Upper lobe of left lung (tissue), 6 donors: ENCODE measurements around the gene BCOR. TPM values are rescaled to one million over a fixed set of nuclear protein-coding genes. Genes with fewer than 3 reads are reported as not detected.

Experiments
- ATAC-seq, 2 donors: fragments of 200-7000 bp; cut with Tn5 transposase; one replicate each; pipeline ENCODE4 v1.9.1; 2022; ENCODE audit warnings: mild to moderate bottlenecking in 2 of 2, moderate library complexity in 2 of 2; ENCODE audit not compliant: low FRiP score in 2 of 2
- DNase-seq, 2 donors: peaks; one replicate each; pipeline ENCODE4 v3.0.0-alpha.2; 2019 to 2020
- H3K27ac ChIP-seq, 4 donors: fragments of 200-600 bp; sonication (generic); one replicate each; pipeline ENCODE4 v1.5.1; 2016 to 2019
- H3K27me3 ChIP-seq, 4 donors: fragments of 200-600 bp; sonication (generic); one replicate each; pipeline ENCODE4 v1.5.1; 2017 to 2019
- H3K36me3 ChIP-seq, 4 donors: fragments of 200-600 bp; sonication (generic); one replicate each; pipeline ENCODE4 v1.5.1; 2016 to 2019
- H3K4me1 ChIP-seq, 4 donors: fragments of 200-600 bp; sonication (generic); one replicate each; pipeline ENCODE4 v1.5.1; 2018 to 2019
- H3K4me3 ChIP-seq, 4 donors: fragments of 200-600 bp; sonication (generic); one replicate each; pipeline ENCODE4 v1.5.1; 2017 to 2019; ENCODE audit warnings: mild to moderate bottlenecking in 2 of 4, moderate library complexity in 1 of 4
- H3K9me3 ChIP-seq, 4 donors: fragments of 200-600 bp; sonication (generic); one replicate each; pipeline ENCODE4 v1.5.1; 2018 to 2019
- EP300 ChIP-seq, 4 donors: sonication (generic); formaldehyde crosslinking; IDR thresholded peaks; one replicate each; pipeline ENCODE4 v1.5.1; 2017; ENCODE audit warnings: antibody characterized with exemption in 4 of 4, control low read depth in 2 of 4
- POLR2A ChIP-seq, 4 donors: fragments of 450-650 bp; IDR thresholded peaks; one replicate each; pipeline ENCODE4 v1.5.1; 2016 to 2017; ENCODE audit warnings: antibody characterized with exemption in 4 of 4, mild to moderate bottlenecking in 2 of 4
- POLR2AphosphoS5 ChIP-seq, 2 donors: sonication (generic); formaldehyde crosslinking; IDR thresholded peaks; one replicate each; pipeline ENCODE4 v1.5.1; 2017; ENCODE audit warnings: antibody characterized with exemption in 2 of 2
- WGBS, 2 donors: methylation state at CpG; one replicate each; pipeline ENCODE4 v1.1.5; 2017 to 2018; 5-methylcytosine and 5-hydroxymethylcytosine counted together
- total RNA-seq, 6 donors: library from RNA; depleted of rRNA in 4 of 6; stranded (reverse); fragments of >200 nt in 4 of 6; gene quantifications; one replicate each; pipeline versions ENCODE4 v1.1.0 to v1.2.1, GENCODE V29; 2016 to 2021
- TF ChIP-seq, protein P1 (sequence below), 6 experiments: fragments of 450-650 bp in 4 of 6; fragments of 200-600 bp in 2 of 6; sonication (generic) in 2 of 6; IDR thresholded peaks; one replicate each; pipeline ENCODE4 v1.5.1; 2016 to 2019; ENCODE audit warnings: antibody characterized with exemption in 6 of 6
- donor health status: DM: no; HTN: no; CAD: no; lungs with moderate emphysema.
- donor health status: DM: no; HTN: yes; CAD: no; lungs with severe emphysema.

Gene BCOR
- total RNA-seq, 6 donors from 2014 or later, result 17.5 to 40.8 (median 25.6) TPM

DNA sequence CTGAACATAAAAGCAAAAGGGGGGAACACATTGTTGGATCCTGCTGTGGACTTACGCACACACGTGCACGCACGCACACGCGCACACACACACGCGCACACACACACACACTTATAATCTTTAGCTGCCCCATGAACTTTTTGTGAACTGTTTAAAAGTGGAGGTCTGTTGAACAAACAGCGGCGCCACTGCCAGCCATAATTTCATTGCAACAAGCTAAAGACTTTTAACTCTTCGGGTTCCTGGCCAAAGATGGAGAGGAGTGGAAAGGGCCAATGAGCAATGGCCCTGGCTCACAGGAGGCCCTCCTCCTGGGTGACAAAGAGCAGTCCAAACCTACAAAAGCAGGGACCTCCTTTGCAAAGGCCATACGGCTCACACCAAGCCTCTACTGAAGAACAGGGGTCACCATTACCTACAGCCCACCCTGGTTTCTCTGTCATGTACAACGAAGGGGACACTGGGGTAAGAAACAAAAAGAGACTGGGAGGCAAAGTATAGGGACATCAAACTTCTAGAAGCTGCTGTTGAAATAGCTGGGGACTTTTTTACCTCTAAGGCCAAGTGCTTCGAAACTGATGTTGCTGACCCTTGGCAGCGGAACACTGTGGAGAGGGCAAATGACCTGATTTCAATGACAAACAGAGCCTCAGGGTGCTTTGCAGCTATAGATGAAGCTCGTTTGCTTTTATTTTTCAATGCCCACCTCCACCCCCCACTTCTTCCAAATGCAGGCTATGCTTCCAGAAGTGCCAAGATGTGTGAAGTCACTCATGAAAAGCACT, 16.7 kb downstream of the BCOR start:
- Histone ChIP-seq H3K9me3 (no peaks in the 10 kb centered on the region), H3K4me3 (no peak overlapping the region), H3K27me3 (peaks cover 0 to 9% (median 0%) of the 10 kb centered on the region in 4 donors), H3K36me3 (peaks cover 0 to 2% (median 0%) of the 10 kb centered on the region in 4 donors), H3K4me1 (peaks cover 25 to 46% (median 30%) of the 10 kb centered on the region in 4 donors), H3K27ac (no peak overlapping the region)
- 39 to 53% methylated on average over 12 to 16 of the region's 16 CpGs for WGBS, 2 donors
- ATAC-seq (no peak), DNase-seq (no peak)
- TF ChIP-seq EP300 (IDR thresholded peaks at IDR 0.05), result no peak

DNA sequence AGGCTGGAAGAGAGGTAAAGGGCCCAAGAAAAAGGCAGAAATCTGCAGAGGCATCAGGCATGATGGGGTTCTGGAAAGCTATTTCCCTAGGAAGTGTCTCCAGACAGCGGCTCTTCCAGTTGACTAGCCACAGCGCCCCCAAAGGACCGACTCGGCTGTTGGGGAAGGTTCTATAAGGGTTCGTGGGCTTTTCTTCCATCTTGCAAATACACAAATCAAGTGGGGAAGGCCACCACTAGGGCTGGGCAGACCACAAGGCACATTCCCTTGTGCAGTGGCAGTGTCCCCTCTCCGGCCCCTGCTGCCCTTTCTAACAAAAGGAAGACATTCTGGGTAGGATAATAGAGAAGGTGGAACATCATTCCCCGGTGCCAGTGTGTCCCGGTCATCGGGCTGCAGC, 18.2 kb downstream of the BCOR start:
- no peak overlapping the region for H3K27ac ChIP-seq
- no peaks in the 10 kb centered on the region for H3K9me3 ChIP-seq
- H3K27me3 ChIP-seq, result peaks cover 0 to 9% (median 0%) of the 10 kb centered on the region in 4 donors
- no peak for TF ChIP-seq POLR2AphosphoS5 (IDR thresholded peaks at IDR 0.05)
- TF ChIP-seq EP300 (IDR thresholded peaks at IDR 0.05), result no peak
- TF ChIP-seq POLR2A (IDR thresholded peaks at IDR 0.05), result no peak
- TF ChIP-seq, protein P1, sequence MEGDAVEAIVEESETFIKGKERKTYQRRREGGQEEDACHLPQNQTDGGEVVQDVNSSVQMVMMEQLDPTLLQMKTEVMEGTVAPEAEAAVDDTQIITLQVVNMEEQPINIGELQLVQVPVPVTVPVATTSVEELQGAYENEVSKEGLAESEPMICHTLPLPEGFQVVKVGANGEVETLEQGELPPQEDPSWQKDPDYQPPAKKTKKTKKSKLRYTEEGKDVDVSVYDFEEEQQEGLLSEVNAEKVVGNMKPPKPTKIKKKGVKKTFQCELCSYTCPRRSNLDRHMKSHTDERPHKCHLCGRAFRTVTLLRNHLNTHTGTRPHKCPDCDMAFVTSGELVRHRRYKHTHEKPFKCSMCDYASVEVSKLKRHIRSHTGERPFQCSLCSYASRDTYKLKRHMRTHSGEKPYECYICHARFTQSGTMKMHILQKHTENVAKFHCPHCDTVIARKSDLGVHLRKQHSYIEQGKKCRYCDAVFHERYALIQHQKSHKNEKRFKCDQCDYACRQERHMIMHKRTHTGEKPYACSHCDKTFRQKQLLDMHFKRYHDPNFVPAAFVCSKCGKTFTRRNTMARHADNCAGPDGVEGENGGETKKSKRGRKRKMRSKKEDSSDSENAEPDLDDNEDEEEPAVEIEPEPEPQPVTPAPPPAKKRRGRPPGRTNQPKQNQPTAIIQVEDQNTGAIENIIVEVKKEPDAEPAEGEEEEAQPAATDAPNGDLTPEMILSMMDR (IDR thresholded peaks at IDR 0.05), result no peak
- 69 to 82% methylated on average over 4 to 9 of the region's 9 CpGs for WGBS, 2 donors
- no peak for DNase-seq
- ATAC-seq, result no peak
- no peak overlapping the region for H3K4me3 ChIP-seq
- peaks cover 16 to 32% (median 20%) of the 10 kb centered on the region in 4 donors for H3K4me1 ChIP-seq
- peaks cover 0 to 14% (median 2%) of the 10 kb centered on the region in 4 donors for H3K36me3 ChIP-seq

DNA sequence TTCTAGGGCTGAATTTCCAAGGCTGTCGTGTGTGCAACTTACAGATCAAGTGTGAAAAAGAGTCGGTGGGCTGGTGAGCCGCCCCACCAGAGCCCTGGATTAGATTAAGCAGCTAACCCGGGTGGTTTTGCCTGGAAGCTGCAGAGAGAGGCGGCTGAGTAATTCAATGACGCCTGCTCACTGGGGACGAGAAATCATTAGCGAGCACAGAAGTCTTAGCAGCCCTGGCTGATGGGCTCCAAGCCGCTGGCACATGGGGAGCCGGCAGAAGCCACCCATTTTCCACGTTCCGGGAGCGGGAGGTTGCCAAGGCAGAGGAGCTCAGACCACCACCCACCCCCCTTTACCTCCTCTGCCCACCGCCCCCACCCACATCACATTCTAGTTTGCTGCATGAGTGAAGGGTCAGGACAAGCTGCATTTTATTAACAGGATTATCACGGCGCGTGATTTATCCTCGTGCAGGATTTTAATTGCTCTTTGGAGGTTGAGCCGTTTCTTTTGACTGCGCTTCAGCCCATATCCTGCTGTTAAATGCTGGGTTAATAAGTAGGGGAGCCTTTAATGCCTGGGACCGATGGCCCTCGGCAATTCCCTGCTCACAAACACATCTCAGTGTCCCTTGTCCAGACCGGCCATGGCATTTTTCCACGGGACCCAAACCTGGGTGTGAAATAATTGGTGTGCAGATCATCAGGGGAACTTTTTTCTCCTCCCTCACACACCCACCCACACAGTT, 19.1 kb downstream of the BCOR start:
- WGBS, 2 donors, result 57 to 84% methylated on average over 11 to 24 of the region's 24 CpGs
- ATAC-seq (no peak), DNase-seq (no peak)
- H3K36me3 ChIP-seq, result peaks cover 0 to 24% (median 5%) of the 10 kb centered on the region in 4 donors
- H3K27me3 ChIP-seq, result peaks cover 0 to 4% (median 0%) of the 10 kb centered on the region in 4 donors
- no peak overlapping the region for H3K4me3 ChIP-seq
- no peaks in the 10 kb centered on the region for H3K9me3 ChIP-seq
- H3K27ac ChIP-seq, result no peak overlapping the region
- TF ChIP-seq POLR2AphosphoS5 (IDR thresholded peaks at IDR 0.05), result no peak
- no peak for TF ChIP-seq EP300 (IDR thresholded peaks at IDR 0.05)
- no peak for TF ChIP-seq POLR2A (IDR thresholded peaks at IDR 0.05)
- TF ChIP-seq, protein P1 (IDR thresholded peaks at IDR 0.05), result no peak
- peaks cover 9 to 23% (median 14%) of the 10 kb centered on the region in 4 donors for H3K4me1 ChIP-seq

DNA sequence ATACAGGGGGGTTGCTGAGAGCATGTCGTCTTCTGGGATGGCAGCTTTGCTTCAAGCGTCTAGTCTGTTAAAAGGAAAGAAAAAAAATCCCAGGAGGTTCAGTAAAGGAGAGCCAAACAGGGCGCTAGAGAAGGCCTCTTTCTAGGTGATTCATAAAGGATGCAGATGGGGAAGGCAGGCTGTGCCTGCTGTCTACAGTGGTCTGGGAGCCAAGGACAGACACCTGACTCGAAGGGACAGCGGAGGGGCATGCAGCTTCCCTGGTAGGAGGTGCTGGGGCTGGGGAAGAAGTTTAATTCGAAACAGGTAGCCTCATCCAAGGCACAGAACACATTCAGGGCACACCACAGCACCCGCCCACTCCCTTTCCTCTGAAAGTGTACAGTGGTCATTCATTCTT, 19.9 kb downstream of the BCOR start:
- no peak for ATAC-seq
- no peaks in the 10 kb centered on the region for H3K9me3 ChIP-seq
- no peaks in the 10 kb centered on the region for H3K27me3 ChIP-seq
- TF ChIP-seq POLR2A (IDR thresholded peaks at IDR 0.05) (no peak), POLR2AphosphoS5 (IDR thresholded peaks at IDR 0.05) (no peak), EP300 (IDR thresholded peaks at IDR 0.05) (no peak)
- TF ChIP-seq, protein P1 (IDR thresholded peaks at IDR 0.05), result no peak
- 65 to 91% methylated on average over 7 of the region's 7 CpGs for WGBS, 2 donors
- no peak overlapping the region for H3K27ac ChIP-seq
- H3K36me3 ChIP-seq, result peaks cover 0 to 31% (median 8%) of the 10 kb centered on the region in 4 donors
- no peak overlapping the region for H3K4me3 ChIP-seq
- no peak for DNase-seq
- peaks cover 1 to 15% (median 12%) of the 10 kb centered on the region in 4 donors for H3K4me1 ChIP-seq
